Stimulated activated naive B cell treated with anti-CD40 and anti-IgM and Interleukin-4, amounts not matched to agents 10 μg/mL and 1 μg/mL and 100 μg/mL, for 72 hours (primary cell): Measurements from ENCODE around the gene RBX1.

Experiments used
- ATAC-seq, 2 donors: fragments of 150-1000 bp; cut with Tn5 transposase; replicated peaks; 2 replicates each; pipeline ENCODE4 v1.10.0; 2021; ENCODE audit warnings: moderate library complexity in 1 of 2
- DNase-seq: peaks from one replicate; pipeline ENCODE4 v3.0.0; 2021
- H3K27ac Mint-ChIP-seq: one replicate; pipeline ENCODE4 v1.8.0; 2022; ENCODE audit warnings: mild to moderate bottlenecking, mixed read lengths
- H3K27me3 Mint-ChIP-seq, 2 donors: one replicate each; pipeline ENCODE4 v1.8.0; 2022; ENCODE audit warnings: mixed read lengths in 2 of 2
- H3K36me3 Mint-ChIP-seq, 2 donors: one replicate each; pipeline ENCODE4 v1.8.0; 2022; ENCODE audit warnings: mixed read lengths in 2 of 2, mild to moderate bottlenecking in 1 of 2
- H3K4me1 Mint-ChIP-seq, 2 donors: one replicate each; pipeline ENCODE4 v1.8.0; 2022; ENCODE audit warnings: mixed read lengths in 2 of 2, mild to moderate bottlenecking in 1 of 2
- H3K4me3 Mint-ChIP-seq, 2 donors: one replicate each; pipeline ENCODE4 v1.8.0; 2022; ENCODE audit warnings: mild to moderate bottlenecking in 2 of 2, mixed read lengths in 2 of 2, moderate library complexity in 1 of 2
- H3K9me3 Mint-ChIP-seq, 2 donors: one replicate each; pipeline ENCODE4 v1.8.0; 2022; ENCODE audit warnings: mixed read lengths in 2 of 2, mild to moderate bottlenecking in 1 of 2

Gene RBX1

DNA sequence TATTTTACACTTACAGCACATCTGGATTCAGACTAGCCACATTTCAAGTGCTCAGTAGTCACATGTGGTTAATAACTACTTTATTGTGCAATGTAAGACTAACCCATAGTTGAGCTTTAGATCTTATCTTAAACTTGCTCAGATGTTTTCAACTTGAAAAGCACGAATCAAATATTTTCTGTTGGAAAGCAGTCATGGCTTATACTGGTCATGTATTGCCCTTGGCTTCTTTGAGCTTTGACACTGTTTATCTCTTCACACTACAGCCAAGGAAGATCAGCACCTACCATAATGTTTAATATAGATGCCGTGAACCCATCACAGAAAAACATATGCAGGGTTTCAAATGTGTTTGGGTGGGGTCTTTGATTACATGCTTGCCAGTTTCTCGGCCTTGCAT is 4.4 kb downstream of the RBX1 start:
- Mint-ChIP-seq H3K4me1 (peaks cover 11 to 50% of the 10 kb centered on the region in 2 donors), H3K36me3 (peaks cover 19 to 50% of the 10 kb centered on the region in 2 donors), H3K27me3 (no peaks in the 10 kb centered on the region), H3K27ac (no peak overlapping the region), H3K4me3 (no peak overlapping the region), H3K9me3 (no peaks in the 10 kb centered on the region)
- no peak for DNase-seq
- ATAC-seq: no peak

DNA sequence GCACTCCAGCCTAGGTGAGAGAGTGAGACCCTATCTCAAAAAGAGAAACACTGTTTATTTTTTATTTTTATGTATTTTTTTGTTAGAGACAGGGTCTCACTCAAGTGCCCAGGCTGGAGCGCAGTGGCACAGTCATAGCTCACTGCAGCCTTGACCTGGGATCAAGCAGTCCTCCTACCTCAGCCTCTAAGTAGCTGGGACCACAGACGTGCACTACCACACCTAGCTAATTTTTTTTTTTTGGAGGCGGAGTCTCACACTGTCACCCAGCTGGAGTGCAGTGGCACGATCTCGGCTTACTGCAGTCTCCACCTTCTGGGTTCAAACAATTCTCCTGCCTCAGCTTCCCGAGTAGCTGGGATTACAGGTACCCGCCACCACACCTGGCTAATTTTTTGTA is 6.4 kb downstream of the RBX1 start:
- Mint-ChIP-seq H3K27ac (no peak overlapping the region), H3K27me3 (no peaks in the 10 kb centered on the region), H3K9me3 (no peaks in the 10 kb centered on the region), H3K4me3 (no peak overlapping the region), H3K36me3 (peaks cover 20 to 41% of the 10 kb centered on the region in 2 donors), H3K4me1 (peaks cover 10 to 46% of the 10 kb centered on the region in 2 donors)
- ATAC-seq: no peak
- DNase-seq: no peak

DNA sequence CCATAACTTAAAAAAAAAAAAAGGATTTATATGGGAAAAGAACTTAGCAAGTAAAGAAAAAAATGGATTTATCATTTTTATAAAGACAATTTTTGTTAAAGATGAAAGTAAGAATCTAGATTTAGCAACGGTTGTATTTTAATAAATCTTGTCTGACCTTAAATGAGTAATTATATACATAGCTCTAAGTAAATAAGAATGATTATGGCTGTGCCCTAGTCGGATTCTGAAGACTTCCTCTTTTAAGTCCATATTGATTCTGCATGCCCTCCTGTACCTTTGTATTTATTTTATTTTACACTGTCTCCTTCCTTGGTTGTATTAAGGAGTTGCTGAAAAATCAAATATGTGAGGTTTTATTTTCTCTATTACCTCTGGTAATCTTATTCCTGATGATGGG is 7.1 kb downstream of the RBX1 start:
- DNase-seq (no peak), ATAC-seq (no peak)
- Mint-ChIP-seq H3K9me3 (no peaks in the 10 kb centered on the region), H3K27me3 (no peaks in the 10 kb centered on the region), H3K36me3 (peaks cover 19 to 40% of the 10 kb centered on the region in 2 donors), H3K27ac (no peak overlapping the region), H3K4me3 (no peak overlapping the region), H3K4me1 (peaks cover 8 to 39% of the 10 kb centered on the region in 2 donors)

DNA sequence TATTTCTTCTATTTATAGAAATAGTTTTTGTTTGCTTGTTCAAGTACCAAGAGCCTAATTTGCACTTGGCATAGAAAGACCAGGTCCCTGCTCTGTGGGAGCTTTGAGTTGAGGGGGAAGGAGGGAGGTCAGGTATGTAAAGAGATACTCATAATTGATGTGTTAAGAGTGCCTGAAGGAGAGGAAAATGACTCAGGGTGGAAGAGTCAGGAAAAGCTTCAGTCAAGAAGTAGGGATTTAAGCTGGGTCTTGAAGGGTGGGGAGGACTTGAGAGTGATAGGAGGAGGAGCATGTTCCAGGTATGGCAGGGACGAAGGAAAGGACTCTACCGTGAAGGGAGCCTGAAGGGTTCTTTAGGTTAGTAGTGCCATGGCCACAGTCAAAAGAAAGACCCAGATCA is 9.0 kb downstream of the RBX1 start:
- DNase-seq: no peak
- H3K27ac Mint-ChIP-seq: peak overlapping the region; percentile 56
- H3K4me1 Mint-ChIP-seq: peaks cover 3 to 24% of the 10 kb centered on the region in 2 donors
- no peak overlapping the region for H3K4me3 Mint-ChIP-seq
- ATAC-seq: no peak
- no peaks in the 10 kb centered on the region for H3K9me3 Mint-ChIP-seq
- H3K27me3 Mint-ChIP-seq: no peaks in the 10 kb centered on the region
- H3K36me3 Mint-ChIP-seq: peaks cover 13 to 28% of the 10 kb centered on the region in 2 donors

DNA sequence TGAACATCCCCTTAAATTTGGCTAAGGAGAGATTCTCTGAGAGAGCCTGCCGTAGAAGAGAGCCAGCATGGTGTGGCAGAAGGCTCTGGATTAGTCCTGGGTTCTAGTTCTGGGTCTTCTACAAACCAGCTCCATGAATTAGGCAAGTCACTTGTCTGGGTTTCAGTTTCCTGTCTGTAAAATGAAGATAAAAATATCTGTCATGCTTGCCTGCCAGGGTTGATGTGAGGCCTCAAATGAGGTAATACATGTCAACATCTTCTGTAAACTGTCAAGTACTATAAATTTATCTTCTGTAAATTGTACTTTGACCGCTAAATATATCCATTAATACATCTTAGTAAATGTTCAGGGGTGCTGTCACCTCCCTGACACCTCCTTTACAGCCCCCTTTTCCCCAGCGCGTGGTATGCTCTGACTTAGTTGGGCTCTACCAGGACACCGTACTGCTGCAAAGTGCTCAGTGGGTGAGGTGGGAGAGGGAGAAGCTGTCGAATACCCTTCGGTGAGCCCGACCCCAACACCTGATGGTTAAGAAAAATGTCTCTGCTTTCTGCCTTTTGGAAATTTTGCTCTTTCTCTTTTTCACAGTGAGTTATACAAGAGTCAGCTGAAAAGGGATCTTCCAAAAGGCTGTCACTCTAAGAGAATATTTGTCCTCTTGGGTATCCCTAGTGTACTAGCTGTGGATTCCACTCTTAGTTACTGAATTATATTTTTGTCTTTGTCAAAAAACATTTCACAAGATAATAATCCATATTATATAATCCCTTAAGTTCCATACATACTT is 15.0 kb downstream of the RBX1 start:
- H3K4me1 Mint-ChIP-seq: peaks cover 3 to 20% of the 10 kb centered on the region in 2 donors
- H3K36me3 Mint-ChIP-seq: peaks cover 17 to 29% of the 10 kb centered on the region in 2 donors
- H3K27ac Mint-ChIP-seq: no peak overlapping the region
- H3K27me3 Mint-ChIP-seq: no peaks in the 10 kb centered on the region
- ATAC-seq: no peak
- no peak for DNase-seq
- H3K9me3 Mint-ChIP-seq: no peaks in the 10 kb centered on the region
- H3K4me3 Mint-ChIP-seq: no peak overlapping the region

DNA sequence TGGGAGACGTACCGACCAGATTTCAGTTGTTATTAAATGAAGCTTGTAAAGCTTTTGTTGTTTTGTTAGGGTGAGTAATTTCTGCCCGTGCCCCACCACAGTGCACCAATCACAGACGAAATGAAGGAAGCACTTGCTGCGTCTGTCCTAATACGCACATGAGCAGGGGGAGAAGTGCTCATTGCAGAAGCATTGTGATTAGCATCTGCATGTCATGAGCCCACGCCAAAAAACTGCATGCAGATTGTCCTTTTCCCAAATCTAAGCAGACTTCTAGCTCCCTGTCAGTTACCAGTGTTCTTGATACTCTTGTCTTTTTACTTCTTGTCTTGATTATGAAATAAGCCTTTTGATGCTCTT is 15.5 kb downstream of the RBX1 start:
- Mint-ChIP-seq H3K36me3 (peaks cover 17 to 29% of the 10 kb centered on the region in 2 donors), H3K4me1 (peaks cover 3 to 20% of the 10 kb centered on the region in 2 donors), H3K27me3 (no peaks in the 10 kb centered on the region), H3K9me3 (no peaks in the 10 kb centered on the region), H3K27ac (no peak overlapping the region), H3K4me3 (no peak overlapping the region)
- ATAC-seq (no peak), DNase-seq (no peak)

DNA sequence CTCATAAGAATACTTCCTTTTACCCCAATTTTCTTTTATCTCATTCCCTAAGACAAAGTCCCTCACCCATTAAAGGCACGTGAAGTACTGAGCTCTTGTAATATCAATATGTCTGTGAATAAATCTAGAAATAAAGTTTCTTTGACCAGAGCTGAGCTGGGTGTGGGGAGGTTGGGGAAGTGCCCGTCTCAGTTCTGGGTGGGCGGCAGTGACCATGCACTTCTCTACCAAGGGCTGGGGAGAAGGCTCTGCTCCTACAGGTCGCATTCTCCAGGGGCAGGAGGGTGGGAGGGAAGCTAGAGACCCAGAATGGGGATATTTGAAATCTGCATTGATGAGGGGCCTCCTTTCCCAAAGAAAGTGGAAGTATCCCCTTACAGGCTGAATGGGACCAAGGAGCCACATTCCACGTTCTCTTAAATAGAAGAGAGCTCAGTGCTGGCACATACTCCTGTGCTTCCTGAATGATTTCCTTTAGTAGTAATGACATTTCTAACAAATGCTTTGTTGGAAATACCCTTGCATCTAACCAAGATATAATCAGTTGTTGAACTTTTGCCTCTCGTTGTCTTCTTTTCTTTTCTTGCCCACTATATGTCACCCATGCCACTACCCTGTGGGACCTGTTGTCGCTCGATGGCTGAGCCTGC is 16.1 kb downstream of the RBX1 start:
- Mint-ChIP-seq H3K27ac (no peak overlapping the region), H3K4me1 (peaks cover 3 to 25% of the 10 kb centered on the region in 2 donors), H3K36me3 (peaks cover 17 to 35% of the 10 kb centered on the region in 2 donors), H3K9me3 (no peaks in the 10 kb centered on the region), H3K27me3 (no peaks in the 10 kb centered on the region), H3K4me3 (no peak overlapping the region)
- DNase-seq (no peak), ATAC-seq (no peak)

DNA sequence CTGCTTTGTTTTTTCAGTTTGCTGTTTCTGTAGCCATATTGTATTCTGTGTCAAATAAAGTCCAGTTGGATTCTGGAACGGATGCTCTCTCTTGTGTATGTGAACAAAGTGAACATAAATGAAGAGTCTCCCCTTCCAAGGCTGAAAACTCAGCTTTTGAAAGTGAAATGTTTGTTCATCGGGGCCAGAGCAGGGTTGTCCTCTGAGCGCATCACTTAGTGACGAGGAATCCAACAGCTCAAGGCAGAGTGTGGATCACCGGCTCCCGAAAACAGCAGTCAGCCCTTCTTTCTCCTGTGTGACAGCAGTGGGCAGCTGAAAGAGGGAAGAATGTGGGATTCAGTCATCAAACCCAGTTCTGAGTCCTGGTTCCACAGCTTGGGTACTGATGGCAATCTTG is 21.4 kb downstream of the RBX1 start:
- peaks cover 8 to 22% of the 10 kb centered on the region in 2 donors for H3K36me3 Mint-ChIP-seq
- no peak for DNase-seq
- ATAC-seq: no peak
- no peak overlapping the region for H3K4me3 Mint-ChIP-seq
- no peak overlapping the region for H3K27ac Mint-ChIP-seq
- no peaks in the 10 kb centered on the region for H3K27me3 Mint-ChIP-seq
- H3K4me1 Mint-ChIP-seq: peaks cover 0 to 9% of the 10 kb centered on the region in 2 donors
- no peaks in the 10 kb centered on the region for H3K9me3 Mint-ChIP-seq

DNA sequence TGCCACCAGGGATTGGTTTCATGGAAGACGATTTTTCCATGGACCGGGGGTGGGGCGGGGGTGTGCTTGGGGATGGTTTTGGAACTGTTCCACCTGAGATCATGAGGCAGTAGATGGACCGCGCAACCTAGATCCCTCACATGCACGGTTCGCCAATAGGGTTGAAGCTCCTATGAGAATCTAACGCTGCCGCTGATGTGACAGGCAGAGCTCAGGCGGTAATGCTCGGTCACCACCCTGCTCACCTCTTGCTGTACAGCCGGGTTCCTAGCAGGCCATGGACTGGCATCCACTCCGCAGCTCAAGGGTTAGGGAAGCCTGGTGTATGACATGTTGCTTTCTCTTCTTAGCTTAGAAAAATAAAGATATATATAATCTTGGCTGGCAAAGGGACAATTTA is 22.0 kb downstream of the RBX1 start:
- ATAC-seq (no peak), DNase-seq (no peak)
- Mint-ChIP-seq H3K27ac (no peak overlapping the region), H3K36me3 (peaks cover 8 to 20% of the 10 kb centered on the region in 2 donors), H3K4me1 (peaks cover 0 to 9% of the 10 kb centered on the region in 2 donors), H3K4me3 (no peak overlapping the region), H3K27me3 (no peaks in the 10 kb centered on the region), H3K9me3 (no peaks in the 10 kb centered on the region)

DNA sequence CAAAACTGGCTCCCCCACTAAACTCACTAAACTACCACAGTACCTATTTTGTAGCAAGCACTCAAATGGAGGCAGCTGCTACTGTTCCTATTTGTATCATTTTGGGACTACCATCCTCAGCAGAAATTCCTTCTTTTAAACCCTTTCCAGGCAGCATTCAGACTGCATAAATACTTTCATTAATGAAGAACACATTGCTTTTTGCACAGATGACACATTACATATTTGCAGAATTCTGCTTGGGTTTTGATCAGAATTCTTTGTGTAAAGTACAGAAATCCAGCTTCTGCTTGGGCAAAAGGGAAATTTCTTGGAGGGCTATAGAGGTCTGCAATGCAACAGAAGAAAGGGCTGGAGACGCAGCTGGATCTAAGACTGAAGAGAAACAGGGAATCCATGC is 24.2 kb downstream of the RBX1 start:
- H3K27me3 Mint-ChIP-seq: no peaks in the 10 kb centered on the region
- H3K4me3 Mint-ChIP-seq: no peak overlapping the region
- H3K9me3 Mint-ChIP-seq: no peaks in the 10 kb centered on the region
- peaks cover 0 to 9% of the 10 kb centered on the region in 2 donors for H3K4me1 Mint-ChIP-seq
- peaks cover 8 to 18% of the 10 kb centered on the region in 2 donors for H3K36me3 Mint-ChIP-seq
- DNase-seq: no peak
- H3K27ac Mint-ChIP-seq: no peak overlapping the region
- ATAC-seq: no peak

DNA sequence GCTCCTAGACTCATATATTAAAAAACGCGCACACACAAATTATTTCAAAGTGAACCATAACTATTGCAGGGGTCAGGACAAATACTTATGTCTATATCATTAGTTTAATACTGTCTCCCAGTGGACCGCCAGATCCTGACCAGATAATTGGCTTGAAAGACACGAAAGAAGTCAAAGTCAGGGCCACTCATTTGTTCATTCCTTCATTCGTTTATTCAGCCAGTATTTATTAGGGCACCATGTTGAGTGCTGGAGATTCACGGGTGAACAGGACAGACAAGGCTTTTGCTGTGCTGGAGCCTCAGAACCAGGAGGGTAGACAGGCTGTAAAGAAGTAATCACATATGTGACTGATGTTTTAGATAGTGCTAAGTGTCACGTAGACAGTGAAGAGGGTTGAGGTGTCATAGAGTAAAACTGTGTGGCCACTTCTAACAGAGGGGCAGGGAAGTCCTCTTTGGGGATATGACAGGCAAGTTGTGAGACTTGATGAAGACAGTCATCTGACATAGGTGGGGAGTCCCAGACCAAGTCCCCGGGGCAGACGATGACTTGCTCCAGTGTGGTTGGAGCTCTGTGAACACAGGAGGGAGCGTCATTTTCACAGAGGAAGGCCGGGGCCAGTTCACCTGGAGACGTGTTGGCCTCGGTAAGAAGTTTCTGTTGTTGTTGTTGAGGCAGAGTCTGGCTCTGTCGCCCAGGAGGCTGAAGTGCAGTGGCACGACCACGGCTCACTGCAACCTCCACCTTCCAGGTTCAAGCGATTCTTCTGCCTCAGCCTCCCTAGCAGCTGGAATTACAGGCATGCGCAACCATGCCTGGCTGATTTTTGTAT is 25.9 kb downstream of the RBX1 start:
- ATAC-seq: peak in 1 of 2 donors; percentile 34
- no peak for DNase-seq
- peaks cover 1 to 6% of the 10 kb centered on the region in 2 donors for H3K4me1 Mint-ChIP-seq
- peaks cover 4 to 12% of the 10 kb centered on the region in 2 donors for H3K36me3 Mint-ChIP-seq
- H3K9me3 Mint-ChIP-seq: no peaks in the 10 kb centered on the region
- H3K4me3 Mint-ChIP-seq: no peak overlapping the region
- H3K27ac Mint-ChIP-seq: no peak overlapping the region
- no peaks in the 10 kb centered on the region for H3K27me3 Mint-ChIP-seq

DNA sequence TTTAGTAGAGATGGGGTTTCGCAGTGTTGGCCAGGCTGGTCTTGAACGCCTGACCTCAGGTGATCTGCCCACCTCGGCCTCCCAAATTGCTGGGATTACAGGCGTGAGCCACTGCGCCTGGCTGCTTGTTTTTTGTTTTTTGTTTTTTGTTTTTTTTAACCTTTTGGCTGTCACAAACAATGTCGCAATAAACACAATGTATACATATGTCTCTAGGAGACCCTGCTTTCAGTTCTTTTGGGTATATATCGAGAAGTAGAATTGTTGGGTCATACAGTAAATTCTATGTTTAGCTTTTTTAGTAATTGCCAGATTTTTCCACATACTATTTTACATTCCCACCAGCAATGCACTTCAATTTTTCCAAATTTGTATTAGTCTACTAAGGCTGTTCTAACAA is 28.0 kb downstream of the RBX1 start:
- ATAC-seq (no peak), DNase-seq (no peak)
- Mint-ChIP-seq H3K4me3 (no peak overlapping the region), H3K27ac (no peak overlapping the region), H3K4me1 (peaks cover 13 to 19% of the 10 kb centered on the region in 2 donors), H3K9me3 (no peaks in the 10 kb centered on the region), H3K27me3 (no peaks in the 10 kb centered on the region), H3K36me3 (no peaks in the 10 kb centered on the region)

DNA sequence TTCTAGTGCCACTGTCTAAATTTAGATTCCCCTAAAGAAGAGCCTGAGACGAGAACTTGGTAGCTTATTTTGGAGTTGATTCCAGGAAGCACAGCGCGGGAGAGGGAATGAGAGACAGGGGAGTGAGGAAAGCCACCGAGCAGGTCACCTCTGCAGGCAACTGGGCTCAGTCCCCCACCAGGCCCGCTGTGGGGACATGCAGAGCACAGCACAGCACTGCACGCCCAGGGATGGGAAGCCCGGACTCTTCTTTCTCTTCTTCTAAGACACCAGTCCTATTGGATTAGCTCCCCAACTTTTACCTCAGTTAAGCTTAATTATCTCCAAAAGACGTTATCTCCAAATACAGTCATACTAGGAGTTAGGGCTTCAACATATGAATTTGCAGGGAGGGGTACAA is 28.7 kb downstream of the RBX1 start:
- Mint-ChIP-seq H3K9me3 (no peaks in the 10 kb centered on the region), H3K4me1 (peaks cover 13 to 19% of the 10 kb centered on the region in 2 donors), H3K4me3 (no peak overlapping the region), H3K36me3 (no peaks in the 10 kb centered on the region), H3K27ac (no peak overlapping the region), H3K27me3 (no peaks in the 10 kb centered on the region)
- ATAC-seq (no peak), DNase-seq (no peak)

DNA sequence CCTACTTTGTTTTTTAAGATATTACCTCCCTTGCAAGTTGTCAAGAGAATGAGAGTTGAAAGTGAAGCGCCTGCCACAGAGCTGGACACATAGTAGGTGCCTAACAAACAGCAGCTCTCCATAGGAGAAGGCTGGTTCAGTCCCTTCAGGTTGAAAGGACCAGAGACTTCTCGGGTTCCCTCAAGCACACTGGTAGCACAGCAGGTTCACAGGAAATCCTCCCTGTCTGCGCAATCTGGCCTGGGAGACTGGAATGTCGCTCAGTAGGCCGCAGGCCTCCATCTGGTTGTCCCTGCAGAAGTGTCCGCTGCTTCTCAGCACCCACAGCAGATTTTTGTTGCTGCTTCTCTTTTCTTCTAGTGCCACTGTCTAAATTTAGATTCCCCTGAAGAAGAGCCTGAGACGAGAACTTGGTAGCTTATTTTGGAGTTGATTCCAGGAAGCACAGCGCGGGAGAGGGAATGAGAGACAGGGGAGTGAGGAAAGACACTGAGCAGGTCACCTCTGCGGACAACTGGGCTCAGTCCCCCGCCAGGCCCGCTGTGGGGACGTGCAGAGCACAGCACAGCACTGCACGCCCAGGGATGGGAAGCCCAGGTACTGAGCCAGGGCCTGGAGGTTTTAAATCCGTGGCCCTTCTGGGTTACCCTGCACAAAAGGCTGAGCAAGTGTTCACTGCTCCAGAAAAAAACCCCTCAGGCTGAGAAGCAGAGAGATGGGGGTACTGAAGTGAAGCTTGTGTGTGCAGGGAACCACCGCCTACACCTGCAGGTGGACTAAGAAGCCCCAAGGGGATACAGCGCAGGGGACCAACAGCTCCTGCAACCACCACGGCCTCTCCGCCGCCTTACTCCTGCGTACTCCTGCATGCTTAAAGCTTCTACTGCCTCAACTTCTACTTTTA is 31.6 kb downstream of the RBX1 start:
- H3K27ac Mint-ChIP-seq: peak overlapping the region; percentile 42
- H3K36me3 Mint-ChIP-seq: no peaks in the 10 kb centered on the region
- ATAC-seq (peak; percentile 96 to 97), DNase-seq (peak; percentile 50)
- no peaks in the 10 kb centered on the region for H3K27me3 Mint-ChIP-seq
- H3K4me3 Mint-ChIP-seq: peak overlapping the region; percentile 19 to 39
- no peaks in the 10 kb centered on the region for H3K9me3 Mint-ChIP-seq
- peaks cover 13 to 19% of the 10 kb centered on the region in 2 donors for H3K4me1 Mint-ChIP-seq
